ENCODE measurements around the gene KCNK3. TPM values are rescaled to one million over a fixed set of nuclear protein-coding genes. Genes with fewer than 3 reads are reported as not detected.

Gene KCNK3
- total and polyA plus RNA-seq, 2 donors from 2014 or later, result 2.1 to 8.1 TPM

- peaks cover 0 to 11% (median 9%) of the 10 kb centered on the region in 3 donors for H3K36me3 ChIP-seq (ENCODE audit: control insufficient read depth in 2 of 3, insufficient read depth in 3 of 3, low read length in 3 of 3)
- H3K9me3 ChIP-seq (ENCODE audit: control insufficient read depth in 2 of 3, insufficient read depth in 1 of 3, low read length in 3 of 3), result no peaks in the 10 kb centered on the region
- intact Hi-C loops (cut with DNase I), result no loop called here
- H3K9ac ChIP-seq (ENCODE audit: low read length in 3 of 3), result peak overlapping the region in 1 of 3 donors; percentile 38
- no peak overlapping the region for H3K4me3 ChIP-seq (ENCODE audit: low read length in 3 of 3)
- peak in 1 of 5 donors; percentile 93 for DNase-seq
- H3K4me1 ChIP-seq (ENCODE audit: control insufficient read depth in 2 of 3, insufficient read depth in 2 of 3, low read depth in 1 of 3, low read length in 3 of 3), result peaks cover 0 to 35% (median 21%) of the 10 kb centered on the region in 3 donors
- FAIRE-seq, result no peak
- peak overlapping the region; percentile 71 to 89 for H3K27ac ChIP-seq (ENCODE audit: low read depth in 2 of 2, low read length in 2 of 2)
- TF ChIP-seq CTCF (IDR thresholded peaks at IDR 0.05; ENCODE audit: borderline replicate concordance, extremely low read depth, insufficient read depth), result no peak
- no peaks in the 10 kb centered on the region for H3K27me3 ChIP-seq (ENCODE audit: control insufficient read depth, insufficient read depth, low read length)
Observed at GRCh38 chr2:26770986-26771586, 78.6 kb downstream of the KCNK3 start.

- DNase-seq (peak in 2 of 5 donors; percentile 41 to 97), FAIRE-seq (no peak)
- no peaks in the 10 kb centered on the region for H3K27me3 ChIP-seq (ENCODE audit: control insufficient read depth, insufficient read depth, low read length)
- peaks cover 0 to 32% (median 21%) of the 10 kb centered on the region in 3 donors for H3K4me1 ChIP-seq (ENCODE audit: control insufficient read depth in 2 of 3, insufficient read depth in 2 of 3, low read depth in 1 of 3, low read length in 3 of 3)
- H3K9me3 ChIP-seq (ENCODE audit: control insufficient read depth in 2 of 3, insufficient read depth in 1 of 3, low read length in 3 of 3), result no peaks in the 10 kb centered on the region
- peak overlapping the region; percentile 71 to 91 for H3K27ac ChIP-seq (ENCODE audit: low read depth in 2 of 2, low read length in 2 of 2)
- peak overlapping the region in 2 of 3 donors; percentile 4 to 8 for H3K4me3 ChIP-seq (ENCODE audit: low read length in 3 of 3)
- TF ChIP-seq CTCF (IDR thresholded peaks at IDR 0.05; ENCODE audit: borderline replicate concordance, extremely low read depth, insufficient read depth), result no peak
- peaks cover 0 to 20% (median 19%) of the 10 kb centered on the region in 3 donors for H3K36me3 ChIP-seq (ENCODE audit: control insufficient read depth in 2 of 3, insufficient read depth in 3 of 3, low read length in 3 of 3)
- H3K9ac ChIP-seq (ENCODE audit: low read length in 3 of 3), result peak overlapping the region in 1 of 3 donors; percentile 56
- intact Hi-C loops (cut with DNase I), result no loop called here
Observed at GRCh38 chr2:26772064-26773001, 79.8 kb downstream of the KCNK3 start.

- intact Hi-C loops (cut with DNase I), result no loop called here
- no peaks in the 10 kb centered on the region for H3K27me3 ChIP-seq (ENCODE audit: control insufficient read depth, insufficient read depth, low read length)
- H3K36me3 ChIP-seq (ENCODE audit: control insufficient read depth in 2 of 3, insufficient read depth in 3 of 3, low read length in 3 of 3), result peaks cover 0 to 35% (median 28%) of the 10 kb centered on the region in 3 donors
- H3K4me3 ChIP-seq (ENCODE audit: low read length in 3 of 3), result no peak overlapping the region
- no peaks in the 10 kb centered on the region for H3K9me3 ChIP-seq (ENCODE audit: control insufficient read depth in 2 of 3, insufficient read depth in 1 of 3, low read length in 3 of 3)
- no peak for TF ChIP-seq CTCF (IDR thresholded peaks at IDR 0.05; ENCODE audit: borderline replicate concordance, extremely low read depth, insufficient read depth)
- DNase-seq (no peak), FAIRE-seq (no peak)
- no peak overlapping the region for H3K27ac ChIP-seq (ENCODE audit: low read depth in 2 of 2, low read length in 2 of 2)
- peaks cover 0 to 18% (median 16%) of the 10 kb centered on the region in 3 donors for H3K4me1 ChIP-seq (ENCODE audit: control insufficient read depth in 2 of 3, insufficient read depth in 2 of 3, low read depth in 1 of 3, low read length in 3 of 3)
- no peak overlapping the region for H3K9ac ChIP-seq (ENCODE audit: low read length in 3 of 3)
Observed at GRCh38 chr2:26776195-26776800, 83.8 kb downstream of the KCNK3 start.
